Mucosa of gallbladder (tissue), 1 donor: Measurements from ENCODE around the gene F11. TPM values are rescaled to one million over a fixed set of nuclear protein-coding genes. Genes with fewer than 3 reads are reported as not detected.
"Not testable (repeated sequence)": the region's sequence is repeated elsewhere in the genome, so short reads cannot be mapped to it uniquely, and the experiment has no call there.

Experiments
- DNase-seq: peaks from one replicate; pipeline ENCODE4 v3.0.0-alpha.2; 2020; ENCODE audit warnings: low spot score
- total RNA-seq: library from RNA; stranded (reverse); gene quantifications from one replicate; pipeline ENCODE4 v1.2.1, GENCODE V29; 2021
- donor health status: DM: no; HTN: no; CAD: no.

F11 gene
- total RNA-seq, 1 donor from 2014 or later, result 23.9 TPM

GRCh38 chr4:186249785-186250754 lies 15.9 kb upstream of the F11 start:
- DNase-seq, result no peak

GRCh38 chr4:186250760-186251159 lies 15.2 kb upstream of the F11 start:
- DNase-seq, result no peak

GRCh38 chr4:186255122-186255521 lies 10.9 kb upstream of the F11 start:
- DNase-seq, result no peak

GRCh38 chr4:186258216-186258811 lies 7.7 kb upstream of the F11 start:
- DNase-seq, result no peak

GRCh38 chr4:186260117-186260503 lies 5.9 kb upstream of the F11 start:
- DNase-seq, result peak; percentile 67

- peak; percentile 87 for DNase-seq
Measured at GRCh38 chr4:186260504-186261448, 5.2 kb upstream of the F11 start.

GRCh38 chr4:186264660-186265059 lies 1.3 kb upstream of the F11 start:
- no peak for DNase-seq

GRCh38 chr4:186265250-186265649 lies 739 bp upstream of the F11 start:
- not testable (repeated sequence) for DNase-seq

GRCh38 chr4:186266729-186267456 lies 904 bp downstream of the F11 start:
- DNase-seq, result peak; percentile 29

GRCh38 chr4:186271081-186271678 lies 5.2 kb downstream of the F11 start:
- DNase-seq, result no peak

GRCh38 chr4:186272699-186273391 lies 6.9 kb downstream of the F11 start:
- DNase-seq, result no peak

- DNase-seq, result not testable (repeated sequence)
Measured at GRCh38 chr4:186273392-186273789, 7.4 kb downstream of the F11 start.

GRCh38 chr4:186283311-186283710 lies 17.3 kb downstream of the F11 start:
- no peak for DNase-seq

- DNase-seq, result no peak
Measured at GRCh38 chr4:186285147-186285546, 19.2 kb downstream of the F11 start.

GRCh38 chr4:186286581-186286980 lies 20.6 kb downstream of the F11 start:
- no peak for DNase-seq

GRCh38 chr4:186291256-186291890 lies 25.4 kb downstream of the F11 start:
- DNase-seq, result no peak

- no peak for DNase-seq
Measured at GRCh38 chr4:186294160-186294559, 28.2 kb downstream of the F11 start.

- DNase-seq, result peak; percentile 33
Measured at GRCh38 chr4:186296481-186296880, 30.5 kb downstream of the F11 start.

GRCh38 chr4:186297013-186297645 lies 31.1 kb downstream of the F11 start:
- no peak for DNase-seq
